Muscle of back (tissue), 11 donors: ENCODE data around the gene SLTM. TPM values are rescaled to one million over a fixed set of nuclear protein-coding genes. Genes with fewer than 3 reads are reported as not detected.
"Not testable (repeated sequence)": the region's sequence is repeated elsewhere in the genome, so short reads cannot be mapped to it uniquely, and the experiment has no call there.

ENCODE experiments used
- DNase-seq, 3 donors: peaks; one replicate each; pipeline versions ENCODE4 v3.0.0 to v3.0.0-alpha.2; 2013
- polyA plus RNA-seq, 10 donors: library from polyadenylated mRNA; unstranded; fragments of 120-200 nt; gene quantifications; one replicate each; pipeline ENCODE4 v1.2.1, GENCODE V29; 2013; ENCODE audit not compliant: insufficient read length in 10 of 10

SLTM gene
- polyA plus RNA-seq, 10 donors = 48.8 to 81.5 (median 65.0) TPM

DNA sequence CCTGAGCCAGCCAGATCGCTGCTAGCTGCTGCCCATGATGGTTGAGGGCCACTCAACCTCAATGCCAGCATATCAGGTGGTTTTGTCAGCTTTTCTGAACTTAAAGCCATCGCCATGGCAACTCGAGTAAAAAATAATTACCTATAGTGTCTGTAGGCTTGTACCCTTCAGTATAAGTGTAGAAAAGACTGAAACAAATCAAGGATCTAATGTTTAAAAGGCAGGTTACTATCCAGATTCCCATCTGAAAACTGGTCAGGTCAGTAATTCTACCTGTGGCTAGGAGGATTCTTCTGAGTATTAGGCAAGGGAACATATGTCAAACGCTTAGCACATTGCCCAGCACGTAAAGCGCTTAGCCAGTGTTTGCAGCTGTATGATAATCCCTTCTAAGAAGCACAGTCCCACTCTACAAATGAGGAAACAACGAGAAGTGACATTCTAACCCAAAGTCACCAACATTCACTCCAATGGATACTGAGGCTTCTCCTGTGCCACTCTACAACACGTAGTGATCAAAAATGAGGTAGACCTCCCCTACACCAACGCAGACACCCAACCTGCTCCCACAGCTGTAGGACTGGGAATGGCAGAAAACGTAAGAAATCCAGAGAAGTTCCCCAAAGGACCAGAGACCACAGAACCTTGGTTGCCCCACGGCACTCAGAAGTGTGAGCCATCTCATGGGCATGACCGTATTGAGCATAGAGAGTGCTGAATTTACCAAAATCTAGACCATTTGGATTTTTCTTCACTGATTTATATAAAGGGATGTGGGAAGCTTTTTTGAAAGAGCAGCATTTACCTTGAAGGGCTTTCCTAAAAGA, 55.3 kb downstream of the SLTM start:
- no peak for DNase-seq

DNA sequence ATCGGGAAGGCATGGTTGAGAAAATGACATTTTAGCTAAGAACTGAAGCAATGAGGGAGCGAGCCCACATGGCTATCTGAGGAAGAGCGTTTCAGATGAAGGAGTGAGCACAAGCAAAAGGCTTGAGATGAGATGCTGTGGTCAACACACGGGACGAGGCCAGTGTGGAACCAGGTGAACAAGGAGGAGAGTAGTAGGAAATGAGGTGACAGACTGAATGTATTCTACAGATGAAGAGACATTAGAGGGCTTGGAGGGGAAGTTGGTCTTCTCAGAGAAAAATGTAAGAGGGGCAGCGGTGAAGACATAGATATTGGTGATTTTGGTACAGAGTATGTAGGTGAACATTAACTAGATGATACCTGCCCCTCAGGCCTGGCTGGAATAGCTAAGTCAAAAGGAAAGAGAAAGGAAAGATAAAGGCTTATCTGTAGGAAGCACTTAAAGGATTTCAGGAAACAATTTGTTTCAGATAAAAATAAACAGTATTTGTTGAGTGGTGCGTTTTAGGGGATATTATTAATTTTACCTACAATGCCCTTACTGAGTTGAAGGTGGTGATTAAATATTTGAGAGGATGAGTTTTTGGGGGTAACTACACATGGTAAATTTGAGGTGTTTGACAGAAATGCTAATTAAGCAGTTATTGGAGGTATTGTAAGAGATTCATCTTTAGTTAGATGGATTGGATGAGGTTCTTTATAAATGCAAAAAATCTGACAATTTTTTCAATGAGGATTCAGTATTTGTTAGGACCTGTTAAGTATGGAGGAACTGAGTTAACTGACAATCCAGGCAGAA, 57.0 kb downstream of the SLTM start:
- DNase-seq = no peak

DNA sequence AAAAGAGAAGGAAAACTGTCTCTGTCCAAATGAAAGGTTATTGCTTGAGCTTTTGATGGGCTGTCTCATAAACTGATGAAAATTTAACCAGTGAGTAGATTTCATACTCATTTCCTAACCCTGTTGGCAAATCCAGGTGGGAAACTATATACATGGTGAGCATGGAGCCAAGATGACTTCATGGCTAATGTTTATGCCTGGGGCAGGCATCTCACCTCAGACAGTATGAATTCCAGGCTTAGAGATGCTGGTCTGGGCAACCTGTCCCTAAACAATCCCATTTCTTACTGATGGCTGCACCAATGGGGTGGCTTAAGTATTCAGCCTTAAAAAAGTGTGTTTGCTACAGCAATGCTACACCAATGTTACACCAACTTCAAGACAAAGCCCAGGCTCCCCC, 58.1 kb downstream of the SLTM start:
- DNase-seq = no peak

DNA sequence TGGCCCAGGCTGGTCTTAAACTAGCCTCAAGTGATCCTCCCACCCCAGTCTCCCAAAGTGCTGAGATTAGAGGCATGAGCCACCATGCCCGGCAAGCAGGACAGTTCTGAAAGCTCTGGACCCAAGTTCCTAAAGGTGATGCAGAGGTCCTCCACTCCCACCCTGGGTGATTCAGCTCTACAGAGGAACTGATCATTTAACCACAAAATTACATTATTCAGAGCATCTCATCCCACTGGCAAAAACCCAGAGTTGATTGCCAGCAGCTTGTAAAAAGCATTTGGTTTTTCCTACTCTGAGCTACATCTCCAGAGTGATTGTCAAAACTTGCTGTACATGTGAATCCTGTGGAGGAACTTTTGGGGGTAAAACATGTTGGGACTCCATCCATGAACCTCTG, 60.2 kb downstream of the SLTM start:
- peak in 2 of 3 donors; percentile 17 to 27 for DNase-seq

DNA sequence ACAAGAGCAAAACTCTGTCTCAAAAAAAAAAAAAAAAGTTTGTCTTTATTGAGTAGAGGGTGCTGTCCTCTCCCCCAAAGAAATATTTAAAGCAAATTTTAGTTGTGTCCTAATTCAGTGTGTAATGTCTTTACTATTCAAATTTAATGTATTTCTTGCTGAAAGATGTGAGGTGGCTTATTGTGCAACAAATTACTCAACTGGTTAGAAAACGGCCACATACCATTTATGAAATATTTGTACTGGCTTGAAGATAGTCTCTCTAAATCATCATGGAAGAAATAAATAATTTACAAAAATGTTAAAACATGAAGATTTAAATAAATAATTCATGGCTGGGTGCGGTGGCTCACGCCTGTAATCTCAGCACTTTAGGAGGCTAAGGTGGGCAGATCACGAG, 63.0 kb downstream of the SLTM start:
- peak in 1 of 3 donors; percentile 11 for DNase-seq

DNA sequence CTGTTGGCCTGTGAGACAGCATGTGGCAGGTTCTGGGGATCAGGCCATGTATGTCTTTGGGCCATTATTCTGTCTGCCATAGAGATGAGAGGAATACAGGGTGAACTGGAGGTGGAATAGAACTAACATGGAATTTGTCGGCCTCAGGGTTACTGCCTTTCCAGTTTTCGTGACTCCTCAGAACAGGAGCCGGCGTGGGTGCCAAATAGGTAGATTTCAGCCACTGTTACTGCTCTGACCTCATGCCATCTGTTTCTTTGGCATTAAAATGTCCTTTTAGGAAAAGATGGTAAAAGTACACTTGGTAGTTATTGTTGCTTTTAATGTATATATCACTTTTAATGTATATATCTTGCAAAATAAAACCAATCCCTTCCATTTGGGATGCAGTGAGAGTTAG, 65.6 kb downstream of the SLTM start:
- no peak for DNase-seq

DNA sequence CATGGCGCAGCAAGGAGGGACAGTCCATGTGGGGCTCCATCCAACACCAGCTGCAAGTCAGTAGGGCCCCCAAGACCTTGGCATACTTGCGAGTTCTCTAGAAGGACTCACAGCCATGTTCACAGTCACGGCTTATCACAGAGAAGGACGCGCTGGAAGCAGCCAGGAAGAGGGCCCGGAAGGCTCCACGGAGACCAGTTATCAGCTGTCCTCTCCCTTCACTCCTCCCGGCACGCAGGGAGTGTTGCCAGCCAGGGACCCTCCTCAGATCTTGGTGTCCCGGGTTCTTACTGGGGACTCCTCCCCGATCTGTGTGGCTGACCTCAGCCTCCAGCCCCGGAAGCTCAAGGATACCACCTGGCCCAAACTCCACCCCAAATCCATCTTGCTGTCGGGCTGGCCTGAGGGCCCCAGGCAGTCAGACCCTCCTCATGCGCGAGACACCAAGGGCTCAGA, 68.0 kb downstream of the SLTM start:
- no peak for DNase-seq

DNA sequence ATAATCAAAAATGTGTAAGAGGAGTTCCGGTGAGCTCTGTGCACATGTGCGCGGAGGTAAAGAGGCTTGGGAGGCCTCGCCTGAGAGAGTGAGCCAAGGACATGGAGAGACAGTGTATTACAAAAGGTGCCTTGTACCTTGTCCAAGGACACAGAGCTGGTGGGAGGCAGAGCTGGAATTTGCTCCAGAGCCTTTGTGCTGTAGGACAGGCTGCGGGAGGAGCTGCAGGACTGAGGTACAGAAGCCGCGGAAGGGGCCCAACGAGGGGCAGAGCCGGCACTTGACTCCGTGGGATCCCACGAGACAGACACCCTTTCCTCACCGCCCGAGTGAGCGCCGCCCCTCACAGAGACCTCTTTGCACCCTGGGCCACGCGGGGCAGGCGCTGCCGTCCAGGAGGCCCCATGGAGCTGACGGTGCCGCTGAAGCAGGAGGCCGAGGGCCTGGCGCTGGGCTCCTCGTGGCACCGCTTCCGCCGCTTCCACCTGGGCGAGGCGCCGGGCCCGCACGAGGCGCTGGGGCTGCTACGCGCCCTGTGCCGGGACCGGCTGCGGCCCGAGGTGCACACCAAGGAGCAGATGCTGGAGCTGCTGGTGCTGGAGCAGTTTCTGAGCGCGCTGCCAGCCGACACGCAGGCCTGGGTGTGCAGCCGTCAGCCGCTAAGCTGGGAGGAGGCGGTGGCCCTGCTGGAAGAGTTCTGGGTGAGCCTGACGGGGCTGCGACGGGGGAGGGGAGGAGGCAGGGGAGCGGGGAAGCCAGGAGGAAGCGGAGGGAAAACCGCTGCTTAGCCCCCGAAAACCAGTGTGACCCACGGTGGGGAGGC, 68.7 kb downstream of the SLTM start:
- peak; percentile 24 to 80 (median 26) for DNase-seq

DNA sequence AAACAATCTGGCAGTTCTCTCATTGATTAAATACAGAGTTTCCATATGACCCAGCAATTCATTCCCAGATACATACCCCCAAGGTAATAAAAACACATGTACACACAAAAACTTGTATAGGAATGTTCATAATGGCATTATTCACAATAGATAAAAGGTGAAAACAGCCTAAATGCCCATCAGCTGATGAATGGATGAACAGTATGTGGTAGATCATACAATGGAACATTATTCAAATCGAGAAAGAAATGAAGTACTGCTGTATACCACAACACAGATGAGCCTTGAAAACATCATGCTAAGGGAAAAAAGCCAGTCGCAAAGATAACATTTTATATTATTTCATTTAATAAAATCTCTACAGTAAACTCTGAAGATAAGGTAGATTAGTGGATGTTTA, 71.2 kb downstream of the SLTM start:
- no peak for DNase-seq

DNA sequence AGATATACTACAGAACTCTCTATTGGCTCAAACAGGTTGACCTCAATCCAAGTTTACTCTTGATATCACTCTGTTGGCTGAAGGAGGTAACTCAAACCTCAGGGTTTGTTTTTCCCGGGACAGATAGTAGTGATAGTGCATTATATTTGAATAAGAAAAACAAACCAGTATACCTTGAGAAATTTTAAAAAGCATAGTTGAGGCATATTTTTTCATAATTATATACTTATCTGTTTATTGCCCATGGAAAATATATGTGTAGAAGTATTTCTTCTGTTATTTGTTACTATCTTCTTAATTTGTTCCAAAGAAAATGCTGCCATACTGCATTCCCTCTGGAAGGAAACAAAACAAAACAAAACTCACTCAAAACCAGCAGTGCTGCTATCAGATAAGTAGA, 76.9 kb downstream of the SLTM start:
- not testable (repeated sequence) for DNase-seq

DNA sequence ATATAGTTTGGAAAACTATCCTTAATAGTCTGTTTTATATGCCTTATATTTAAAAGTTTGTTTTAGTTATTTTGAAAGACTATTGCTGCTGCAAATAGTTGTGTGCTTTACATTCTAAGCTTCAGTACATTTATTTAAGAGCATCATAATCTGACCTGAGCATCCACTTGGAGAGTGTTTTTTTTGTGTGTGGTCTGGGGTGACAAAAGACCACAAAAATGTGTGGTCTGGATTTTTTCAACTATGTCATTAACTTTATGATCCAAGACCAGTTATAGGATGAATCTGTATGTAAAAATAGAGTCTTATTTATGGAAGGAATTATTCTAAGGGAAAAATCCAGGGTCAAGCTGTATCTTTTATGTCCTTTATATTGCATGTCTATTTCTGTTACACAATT, 77.4 kb downstream of the SLTM start:
- DNase-seq = peak in 1 of 3 donors; percentile 56

DNA sequence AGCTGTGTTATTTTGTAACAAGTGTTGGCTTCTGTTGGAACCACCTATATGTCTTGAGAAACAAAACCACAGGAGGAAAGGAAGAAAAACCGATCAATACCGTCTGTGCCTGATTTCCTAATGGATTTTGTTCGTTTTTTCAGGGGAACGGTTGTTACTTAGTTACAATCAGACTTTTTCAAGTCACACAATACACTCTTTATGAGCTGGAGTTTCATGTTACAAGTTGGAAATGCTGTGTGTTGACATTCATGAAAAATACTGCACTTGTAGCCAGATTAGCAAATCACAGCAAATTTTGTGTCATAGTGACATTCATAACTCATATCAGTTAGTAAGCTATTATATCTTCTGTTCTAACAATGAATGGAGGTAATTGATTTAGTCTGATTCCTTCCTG, 78.9 kb downstream of the SLTM start:
- DNase-seq = no peak

DNA sequence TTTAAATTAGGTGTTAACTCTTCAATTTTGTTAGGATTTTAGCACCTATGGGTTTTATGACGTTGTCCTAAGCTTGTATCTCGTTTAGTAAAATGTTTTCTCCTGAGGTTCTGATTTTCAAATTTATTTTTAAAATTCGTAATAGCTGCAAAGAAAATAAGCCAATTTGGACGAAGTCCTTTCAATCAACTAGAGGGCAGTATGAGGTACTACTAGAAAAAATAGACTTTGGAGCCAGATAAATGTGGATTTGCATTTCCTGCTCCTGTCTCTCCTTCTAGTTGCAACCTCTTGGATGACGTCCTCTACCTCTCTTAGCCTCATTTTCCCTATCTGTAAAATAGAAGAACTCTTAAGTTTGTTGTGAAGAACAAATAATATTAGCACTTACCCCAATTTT, 81.1 kb downstream of the SLTM start:
- no peak for DNase-seq

DNA sequence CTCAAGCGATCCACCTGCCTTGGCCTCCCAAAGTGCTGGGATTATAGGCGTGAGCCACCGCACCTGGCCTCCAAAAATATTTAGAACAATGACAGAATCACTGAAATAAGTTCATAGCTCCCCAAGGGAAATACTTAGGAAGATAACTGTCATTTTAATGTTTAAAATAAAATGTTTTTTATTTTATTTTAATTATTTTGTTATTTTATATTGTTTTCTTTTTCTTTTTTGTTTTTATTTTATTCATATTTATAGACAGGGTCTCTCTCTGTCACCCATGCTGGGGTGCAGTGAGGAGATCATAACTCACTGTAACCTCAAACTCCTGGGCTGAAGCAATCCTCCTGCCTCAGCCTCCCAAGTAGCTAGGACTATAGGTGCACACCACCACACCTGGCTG, 82.3 kb downstream of the SLTM start:
- DNase-seq = not testable (repeated sequence)

DNA sequence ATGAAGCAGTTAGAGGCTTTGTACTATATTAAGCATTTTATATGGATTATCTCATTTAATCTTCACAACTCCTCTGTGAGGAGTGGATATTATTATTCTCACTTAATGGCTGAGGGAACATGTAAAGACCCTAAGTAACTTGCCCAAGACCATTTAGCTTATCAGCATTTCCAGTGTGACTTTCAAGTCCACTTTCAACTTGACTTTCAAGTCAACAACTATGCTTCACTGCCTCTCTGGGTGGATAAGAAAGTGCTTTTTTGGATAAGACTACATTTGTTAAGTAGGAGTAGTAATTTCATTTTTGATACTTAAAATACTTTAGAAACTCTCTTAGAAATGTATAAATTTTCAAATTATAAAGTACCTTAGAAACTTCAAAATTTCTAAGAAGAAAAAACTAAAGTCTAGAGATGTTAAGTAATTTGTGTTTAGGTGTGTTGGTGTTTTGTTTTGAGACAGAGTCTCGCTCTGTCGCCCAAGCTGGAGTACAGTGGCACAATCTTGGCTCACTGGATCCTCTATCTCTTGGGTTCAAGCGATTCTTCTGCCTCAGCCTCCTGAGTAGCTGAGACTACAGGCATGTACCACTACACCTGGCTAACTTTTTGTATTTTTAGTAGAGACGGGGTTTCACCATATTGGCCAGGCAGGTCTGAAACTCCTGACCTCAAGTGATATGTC, 90.6 kb downstream of the SLTM start:
- DNase-seq = no peak

DNA sequence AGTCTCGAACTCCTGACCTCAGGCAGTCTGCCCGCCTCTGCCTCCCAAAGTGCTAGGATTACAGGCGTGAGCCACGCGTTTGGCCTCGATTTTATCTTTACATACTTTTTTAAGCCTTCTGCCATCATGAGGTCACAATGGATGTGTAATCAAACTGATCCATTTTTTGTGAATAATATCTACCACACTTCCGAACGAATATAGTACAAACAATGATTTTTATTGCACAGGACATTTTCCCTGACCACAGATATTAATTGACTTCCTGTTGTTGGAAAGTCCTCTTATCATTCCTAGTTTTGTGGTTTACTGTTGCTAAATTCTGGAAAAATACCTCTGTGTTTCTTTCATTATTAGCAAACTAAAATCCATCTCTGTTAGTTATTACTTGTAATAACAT, 93.4 kb downstream of the SLTM start:
- no peak for DNase-seq

DNA sequence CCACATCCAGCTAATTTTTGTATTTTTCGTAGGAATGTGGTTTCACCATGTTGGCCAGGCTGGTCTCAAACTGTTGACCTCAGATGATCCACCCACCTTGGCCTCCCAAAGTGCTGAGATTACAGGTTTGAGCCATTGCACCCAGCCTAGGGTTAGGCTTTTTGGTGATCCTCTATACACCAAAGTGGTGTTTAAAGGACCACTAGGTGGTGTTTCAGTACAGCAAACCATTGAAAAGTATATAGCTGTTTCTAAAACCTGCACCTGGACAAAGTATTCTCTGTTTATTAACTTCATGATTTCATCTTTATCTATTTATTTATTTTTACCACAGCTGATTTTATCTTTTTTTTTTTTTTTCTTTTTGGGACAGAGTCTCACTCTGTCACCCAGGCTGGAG, 94.0 kb downstream of the SLTM start:
- DNase-seq = peak in 1 of 3 donors; percentile 6

DNA sequence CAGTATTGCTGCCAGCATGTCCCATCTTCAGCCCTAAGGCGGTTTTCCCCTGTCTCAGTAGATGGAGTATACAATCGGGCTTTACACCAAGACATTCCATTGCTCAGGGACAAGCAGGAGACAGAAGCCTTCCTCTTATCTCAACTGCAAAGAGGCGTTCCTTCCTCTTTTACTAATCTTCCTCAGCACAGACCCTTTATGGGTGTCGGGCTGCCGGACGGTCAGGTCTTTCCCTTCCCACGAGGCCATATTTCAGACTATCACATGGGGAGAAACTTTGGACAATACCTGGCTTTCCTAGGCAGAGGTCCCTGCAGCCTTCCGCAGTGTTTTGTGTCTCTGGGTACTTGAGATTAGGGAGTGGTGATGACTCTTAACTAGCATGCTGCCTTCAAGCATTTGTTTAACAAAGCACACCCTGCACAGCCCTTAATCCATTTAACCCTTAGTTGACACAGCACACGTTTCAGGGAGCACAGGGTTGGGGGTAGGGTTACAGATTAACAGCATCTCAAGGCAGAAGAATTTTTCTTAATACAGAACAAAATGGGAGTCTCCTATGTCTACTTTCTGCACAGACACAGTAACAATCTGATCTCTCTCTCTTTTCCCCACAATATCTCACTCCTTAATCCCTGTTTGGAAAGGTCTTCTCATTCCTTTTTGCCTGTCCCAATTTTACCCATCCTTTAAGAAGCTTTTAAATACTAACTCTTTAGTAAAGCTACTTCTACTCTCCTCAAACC, 99.6 kb downstream of the SLTM start:
- DNase-seq = not testable (repeated sequence)

DNA sequence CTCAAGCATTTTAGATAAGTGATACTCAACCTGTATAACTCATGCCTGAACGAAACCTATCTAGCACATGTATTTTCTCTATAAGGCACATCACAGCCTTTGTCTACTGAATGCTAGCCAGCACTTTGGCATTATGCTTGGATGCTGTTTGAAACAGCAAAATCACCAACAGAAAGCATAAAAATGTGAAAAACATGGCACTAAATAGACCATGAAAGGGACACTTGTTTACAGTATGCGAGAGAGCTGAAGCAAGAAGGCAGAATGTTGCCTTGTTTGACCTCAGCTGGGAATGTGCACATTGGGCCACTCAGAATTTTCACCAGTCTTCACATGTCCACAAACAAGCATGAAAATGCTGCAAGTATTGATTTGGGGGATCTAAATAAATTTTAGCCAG, 102.9 kb downstream of the SLTM start:
- no peak for DNase-seq
